Brain microvascular endothelial cell (primary cell): ENCODE results near the gene FAM222A.
A peak's percentile ranks its signal among the peaks of the same experiment; 100 is the strongest.

Source experiments
- DNase-seq: peaks from one replicate; pipeline ENCODE4 v3.0.0-alpha.2; 2020
- H3K27ac ChIP-seq: fragments of 250-450 bp; sonication (Bioruptor Pico); 2 replicates; pipeline ENCODE4 v1.5.1; 2020; ENCODE audit warnings: mild to moderate bottlenecking, moderate library complexity
- H3K27me3 ChIP-seq: fragments of 250-450 bp; sonication (Bioruptor Pico); replicated peaks from 2 replicates; pipeline ENCODE4 v1.5.1; 2020; ENCODE audit warnings: mild to moderate bottlenecking
- H3K36me3 ChIP-seq: fragments of 250-450 bp; sonication (Bioruptor Pico); replicated peaks from 2 replicates; pipeline ENCODE4 v1.5.1; 2020; ENCODE audit warnings: mild to moderate bottlenecking
- H3K4me3 ChIP-seq: 2 replicates; pipeline ENCODE4 v1.5.1; 2011; ENCODE audit warnings: low read depth, mild to moderate bottlenecking, control low read depth, low read length, moderate library complexity
- CTCF ChIP-seq: IDR thresholded peaks from 2 replicates; pipeline ENCODE4 v1.5.1; 2011; ENCODE audit warnings: low read depth, mild to moderate bottlenecking, moderate library complexity, low read length, control low read depth, inconsistent platforms; ENCODE audit errors: missing control alignments
- in situ Hi-C: cut with HindIII; loops from 2 replicates; pipeline ENCODE4 v1.10.0; 2017; ENCODE audit warnings: low sequenced_read_pairs, low pct_ligation_motif_present

The FAM222A gene

GRCh38 chr12:109776624-109777023, 63.0 kb downstream of the FAM222A start:
- Histone ChIP-seq H3K4me3 (no peak overlapping the region), H3K27me3 (no peaks in the 10 kb centered on the region), H3K36me3 (no peaks in the 10 kb centered on the region), H3K27ac (no peak overlapping the region)
- in situ Hi-C loops, result no loop called here
- no peak for TF ChIP-seq CTCF
- DNase-seq, result no peak

- Histone ChIP-seq H3K4me3 (no peak overlapping the region), H3K36me3 (no peaks in the 10 kb centered on the region), H3K27ac (no peak overlapping the region), H3K27me3 (no peaks in the 10 kb centered on the region)
- in situ Hi-C loops, result no loop called here
- TF ChIP-seq CTCF, result no peak
- peak; percentile 21 for DNase-seq
Observed at GRCh38 chr12:109777544-109777943, 63.9 kb downstream of the FAM222A start.

- no peak overlapping the region for H3K27ac ChIP-seq
- no peak overlapping the region for H3K4me3 ChIP-seq
- no peaks in the 10 kb centered on the region for H3K36me3 ChIP-seq
- in situ Hi-C loops, result no loop called here
- no peaks in the 10 kb centered on the region for H3K27me3 ChIP-seq
- no peak for DNase-seq
- TF ChIP-seq CTCF, result no peak
Observed at GRCh38 chr12:109778684-109779083, 65.1 kb downstream of the FAM222A start.

GRCh38 chr12:109779382-109779781, 65.8 kb downstream of the FAM222A start:
- Histone ChIP-seq H3K27ac (no peak overlapping the region), H3K36me3 (no peaks in the 10 kb centered on the region), H3K27me3 (no peaks in the 10 kb centered on the region), H3K4me3 (no peak overlapping the region)
- no peak for TF ChIP-seq CTCF
- DNase-seq, result no peak
- in situ Hi-C loops, result no loop called here

- Histone ChIP-seq H3K27me3 (no peaks in the 10 kb centered on the region), H3K36me3 (no peaks in the 10 kb centered on the region), H3K27ac (no peak overlapping the region), H3K4me3 (no peak overlapping the region)
- no peak for DNase-seq
- in situ Hi-C loops, result no loop called here
- TF ChIP-seq CTCF, result no peak
Observed at GRCh38 chr12:109781668-109782325, 68.2 kb downstream of the FAM222A start.

- no peak for TF ChIP-seq CTCF
- no peak overlapping the region for H3K4me3 ChIP-seq
- H3K27me3 ChIP-seq, result no peaks in the 10 kb centered on the region
- no peaks in the 10 kb centered on the region for H3K36me3 ChIP-seq
- no peak overlapping the region for H3K27ac ChIP-seq
- no peak for DNase-seq
- in situ Hi-C loops, result no loop called here
Observed at GRCh38 chr12:109782326-109782703, 68.7 kb downstream of the FAM222A start.
